Activated T-helper 1 cell treated with anti-CD3 and anti-CD28 coated beads, Interleukin-12 subunit alpha, Interleukin-12 subunit beta, Interleukin-2, Interleukin-4 antibody, amounts not matched to agents 30 ng/mL and 10 ng/mL and 1 ng/mL, durations not matched to agents 14 hours and 24 hours and 36 hours (primary cell): ENCODE data around the gene TRIM71. TPM values are rescaled to one million over a fixed set of nuclear protein-coding genes. Genes with fewer than 3 reads are reported as not detected.

Source experiments
- total RNA-seq: library from RNA; stranded (reverse); gene quantifications from 2 replicates; pipeline ENCODE4 v1.2.3, GENCODE V29; 2022

Gene TRIM71
- total RNA-seq, 1 donor from 2014 or later: 0.08 TPM

Other genes with a start within 250 kb of the TRIM71 start
- 35.9 and 43.3 TPM in 2 replicates for gene DYNC1LI1, start 247.1 kb upstream of the TRIM71 start, total RNA-seq
- 55.5 and 71.3 TPM in 2 replicates for gene CNOT10, start 132.8 kb upstream of the TRIM71 start, total RNA-seq
- gene CCR4, start 133.6 kb downstream of the TRIM71 start, total RNA-seq: 110 and 115 TPM in 2 replicates